Measurements from ENCODE around the gene IL34. TPM values are rescaled to one million over a fixed set of nuclear protein-coding genes. Genes with fewer than 3 reads are reported as not detected.

Gene IL34
- total and polyA plus RNA-seq, 4 donors = 0.25 to 0.93 (median 0.42) TPM

DNA sequence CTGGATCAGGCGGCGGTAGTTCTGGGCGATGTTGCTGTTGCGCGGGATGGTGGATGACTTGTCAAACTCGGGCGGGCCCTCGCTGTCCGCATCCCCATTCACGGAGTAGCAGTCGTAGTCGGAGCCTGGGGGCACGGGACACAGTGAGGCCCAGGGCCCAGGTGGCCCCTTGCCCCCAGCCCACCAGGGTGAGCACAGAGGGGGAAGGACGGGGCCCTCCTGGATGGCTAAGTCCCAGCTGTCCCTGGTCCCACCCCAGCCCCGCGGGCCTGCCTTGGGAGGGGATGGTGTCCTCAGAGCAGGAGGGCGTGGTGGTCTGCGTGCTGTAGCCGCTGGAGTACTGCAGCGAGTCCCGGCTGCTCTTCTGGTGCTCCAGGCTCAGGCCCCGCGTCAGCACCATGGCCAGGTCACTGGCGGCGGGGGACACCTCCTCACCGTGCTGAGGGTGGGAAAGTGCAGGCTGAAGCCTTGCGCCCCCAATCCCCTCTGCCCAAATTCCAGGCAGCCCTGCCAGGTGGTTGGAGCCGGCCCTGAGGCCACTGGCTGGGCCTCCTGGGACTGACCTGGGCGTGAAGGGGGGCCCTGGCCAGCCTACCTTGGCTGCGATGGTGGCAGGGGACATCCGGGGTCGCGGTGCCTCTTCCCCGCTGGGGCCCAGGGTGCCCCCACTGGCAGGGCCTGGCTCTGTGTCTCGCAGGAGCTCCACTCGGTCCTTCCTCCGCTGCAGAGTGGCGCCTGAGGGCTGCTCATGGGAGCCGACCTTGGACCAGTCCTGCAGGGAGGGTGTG is 18.2 kb downstream of the IL34 start:
- DNase-seq (ENCODE audit: low spot score) = no peak
- no peak overlapping the region for H3K27ac ChIP-seq (ENCODE audit: low read depth in 1 of 2, low read length in 2 of 2)
- WGBS = 93% methylated on average over 39 of the region's 39 CpGs
- H3K9ac ChIP-seq (ENCODE audit: low read depth in 1 of 2, low read length in 2 of 2) = no peak overlapping the region
- no peak overlapping the region for H3K4me3 ChIP-seq (ENCODE audit: low read depth in 1 of 3, low read length in 3 of 3)
- H3K36me3 ChIP-seq (ENCODE audit: control insufficient read depth in 4 of 4, insufficient read depth in 3 of 4, low read depth in 1 of 4, low read length in 3 of 4) = peaks cover 40 to 57% (median 50%) of the 10 kb centered on the region in 4 donors
- no peaks in the 10 kb centered on the region for H3K27me3 ChIP-seq (ENCODE audit: control insufficient read depth in 4 of 4, insufficient read depth in 4 of 4, low read length in 3 of 4)
- H3K9me3 ChIP-seq (ENCODE audit: control insufficient read depth in 4 of 4, low read length in 3 of 4) = no peaks in the 10 kb centered on the region
- no peaks in the 10 kb centered on the region for H3K4me1 ChIP-seq (ENCODE audit: control insufficient read depth in 4 of 4, insufficient read depth in 4 of 4, low read length in 3 of 4)
- TF ChIP-seq, protein P1, sequence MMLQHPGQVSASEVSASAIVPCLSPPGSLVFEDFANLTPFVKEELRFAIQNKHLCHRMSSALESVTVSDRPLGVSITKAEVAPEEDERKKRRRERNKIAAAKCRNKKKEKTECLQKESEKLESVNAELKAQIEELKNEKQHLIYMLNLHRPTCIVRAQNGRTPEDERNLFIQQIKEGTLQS (IDR thresholded peaks at IDR 0.05) = no peak
- no peak for TF ChIP-seq RAD21 (IDR thresholded peaks at IDR 0.05)
- TF ChIP-seq SP1 (IDR thresholded peaks at IDR 0.05) = no peak
- TF ChIP-seq RXRA (IDR thresholded peaks at IDR 0.05) = no peak
- no peak for TF ChIP-seq YY1 (IDR thresholded peaks at IDR 0.05)
- TF ChIP-seq CTCF (IDR thresholded peaks at IDR 0.05; ENCODE audit: low read depth, low read length, missing input control) = no peak
- TF ChIP-seq, protein P2, sequence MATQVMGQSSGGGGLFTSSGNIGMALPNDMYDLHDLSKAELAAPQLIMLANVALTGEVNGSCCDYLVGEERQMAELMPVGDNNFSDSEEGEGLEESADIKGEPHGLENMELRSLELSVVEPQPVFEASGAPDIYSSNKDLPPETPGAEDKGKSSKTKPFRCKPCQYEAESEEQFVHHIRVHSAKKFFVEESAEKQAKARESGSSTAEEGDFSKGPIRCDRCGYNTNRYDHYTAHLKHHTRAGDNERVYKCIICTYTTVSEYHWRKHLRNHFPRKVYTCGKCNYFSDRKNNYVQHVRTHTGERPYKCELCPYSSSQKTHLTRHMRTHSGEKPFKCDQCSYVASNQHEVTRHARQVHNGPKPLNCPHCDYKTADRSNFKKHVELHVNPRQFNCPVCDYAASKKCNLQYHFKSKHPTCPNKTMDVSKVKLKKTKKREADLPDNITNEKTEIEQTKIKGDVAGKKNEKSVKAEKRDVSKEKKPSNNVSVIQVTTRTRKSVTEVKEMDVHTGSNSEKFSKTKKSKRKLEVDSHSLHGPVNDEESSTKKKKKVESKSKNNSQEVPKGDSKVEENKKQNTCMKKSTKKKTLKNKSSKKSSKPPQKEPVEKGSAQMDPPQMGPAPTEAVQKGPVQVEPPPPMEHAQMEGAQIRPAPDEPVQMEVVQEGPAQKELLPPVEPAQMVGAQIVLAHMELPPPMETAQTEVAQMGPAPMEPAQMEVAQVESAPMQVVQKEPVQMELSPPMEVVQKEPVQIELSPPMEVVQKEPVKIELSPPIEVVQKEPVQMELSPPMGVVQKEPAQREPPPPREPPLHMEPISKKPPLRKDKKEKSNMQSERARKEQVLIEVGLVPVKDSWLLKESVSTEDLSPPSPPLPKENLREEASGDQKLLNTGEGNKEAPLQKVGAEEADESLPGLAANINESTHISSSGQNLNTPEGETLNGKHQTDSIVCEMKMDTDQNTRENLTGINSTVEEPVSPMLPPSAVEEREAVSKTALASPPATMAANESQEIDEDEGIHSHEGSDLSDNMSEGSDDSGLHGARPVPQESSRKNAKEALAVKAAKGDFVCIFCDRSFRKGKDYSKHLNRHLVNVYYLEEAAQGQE (IDR thresholded peaks at IDR 0.05) = no peak
- TF ChIP-seq HNF4G (IDR thresholded peaks at IDR 0.05) = no peak
- TF ChIP-seq NR2F2 (IDR thresholded peaks at IDR 0.05) = no peak
- no peak for TF ChIP-seq HNF4A (conservative IDR thresholded peaks at IDR 0.05)
- TF ChIP-seq GABPA (IDR thresholded peaks at IDR 0.05 in 1 of 2, conservative IDR thresholded peaks at IDR 0.05 in 1 of 2) = no peak
- TF ChIP-seq FOXA1 (IDR thresholded peaks at IDR 0.05) = no peak
- TF ChIP-seq EGR1 (IDR thresholded peaks at IDR 0.05; ENCODE audit: low read depth in 2 of 2) = no peak

GRCh38 chr16:70665113-70665694 is 18.8 kb downstream of the IL34 start:
- Histone ChIP-seq H3K4me1 (ENCODE audit: control insufficient read depth in 4 of 4, insufficient read depth in 4 of 4, low read length in 3 of 4) (no peaks in the 10 kb centered on the region), H3K36me3 (ENCODE audit: control insufficient read depth in 4 of 4, insufficient read depth in 3 of 4, low read depth in 1 of 4, low read length in 3 of 4) (peaks cover 41 to 63% (median 52%) of the 10 kb centered on the region in 4 donors)
- 91% methylated on average over 14 of the region's 14 CpGs for WGBS

More at GRCh38 chr16:70665113-70665694, 18.8 kb downstream of the IL34 start:
- Histone ChIP-seq H3K9ac (ENCODE audit: low read depth in 1 of 2, low read length in 2 of 2) (no peak overlapping the region), H3K27ac (ENCODE audit: low read depth in 1 of 2, low read length in 2 of 2) (no peak overlapping the region), H3K27me3 (ENCODE audit: control insufficient read depth in 4 of 4, insufficient read depth in 4 of 4, low read length in 3 of 4) (no peaks in the 10 kb centered on the region), H3K4me3 (ENCODE audit: low read depth in 1 of 3, low read length in 3 of 3) (no peak overlapping the region), H3K9me3 (ENCODE audit: control insufficient read depth in 4 of 4, low read length in 3 of 4) (no peaks in the 10 kb centered on the region)
- TF ChIP-seq NR2F2 (IDR thresholded peaks at IDR 0.05) = no peak
- TF ChIP-seq FOXA1 (IDR thresholded peaks at IDR 0.05) = no peak
- TF ChIP-seq, protein P2 (IDR thresholded peaks at IDR 0.05) = no peak
- no peak for TF ChIP-seq EGR1 (IDR thresholded peaks at IDR 0.05; ENCODE audit: low read depth in 2 of 2)
- TF ChIP-seq FOXA2 (IDR thresholded peaks at IDR 0.05) = no peak
- no peak for TF ChIP-seq YY1 (IDR thresholded peaks at IDR 0.05)
- TF ChIP-seq SP1 (IDR thresholded peaks at IDR 0.05) = no peak
- no peak for TF ChIP-seq TAF1 (conservative IDR thresholded peaks at IDR 0.05)
- TF ChIP-seq, protein P1 (IDR thresholded peaks at IDR 0.05) = no peak
- TF ChIP-seq HNF4G (IDR thresholded peaks at IDR 0.05) = no peak
- no peak for DNase-seq (ENCODE audit: low spot score)
